Glutamatergic neuron (in vitro differentiated cells): ENCODE data around the gene PAPPA. TPM values are rescaled to one million over a fixed set of nuclear protein-coding genes. Genes with fewer than 3 reads are reported as not detected.

Experiments used
- DNase-seq: peaks from one replicate; pipeline ENCODE4 v3.0.0; 2022
- H3K27ac Mint-ChIP-seq: one replicate; pipeline ENCODE4 v1.8.0; 2020; ENCODE audit warnings: mild to moderate bottlenecking, mixed read lengths, inconsistent platforms; ENCODE audit not compliant: unreplicated experiment
- H3K27me3 Mint-ChIP-seq: one replicate; pipeline ENCODE4 v1.8.0; 2020; ENCODE audit warnings: mild to moderate bottlenecking, moderate library complexity, mixed read lengths, inconsistent platforms; ENCODE audit not compliant: unreplicated experiment
- H3K36me3 Mint-ChIP-seq: one replicate; pipeline ENCODE4 v1.8.0; 2020; ENCODE audit warnings: mild to moderate bottlenecking, mixed read lengths, inconsistent platforms; ENCODE audit not compliant: unreplicated experiment
- H3K4me1 Mint-ChIP-seq: one replicate; pipeline ENCODE4 v1.8.0; 2020; ENCODE audit warnings: mild to moderate bottlenecking, low read depth, mixed read lengths, inconsistent platforms; ENCODE audit not compliant: unreplicated experiment
- H3K4me3 Mint-ChIP-seq: one replicate; pipeline ENCODE4 v1.8.0; 2020; ENCODE audit warnings: mild to moderate bottlenecking, mixed read lengths, inconsistent platforms; ENCODE audit not compliant: unreplicated experiment
- H3K9me3 Mint-ChIP-seq: one replicate; pipeline ENCODE4 v1.8.0; 2020; ENCODE audit warnings: mild to moderate bottlenecking, moderate library complexity, mixed read lengths, inconsistent platforms; ENCODE audit not compliant: unreplicated experiment
- total RNA-seq: library from RNA; stranded (reverse); fragmentation: NEBNext Ultra II Directional; extraction: Animal tissue kit (Norgen Biotek cat#: 25700); gene quantifications from one replicate; pipeline ENCODE4 v1.2.1, GENCODE V29; 2021; ENCODE audit not compliant: unreplicated experiment
- TF ChIP-seq, protein P1 (sequence below): fragments of 200-600 bp; sonication (generic); IDR thresholded peaks from one replicate; pipeline ENCODE4 v1.5.0; 2021; ENCODE audit not compliant: partially characterized antibody, unreplicated experiment

PAPPA gene
- total RNA-seq, 1 donor from 2014 or later, result 10.5 TPM

DNA sequence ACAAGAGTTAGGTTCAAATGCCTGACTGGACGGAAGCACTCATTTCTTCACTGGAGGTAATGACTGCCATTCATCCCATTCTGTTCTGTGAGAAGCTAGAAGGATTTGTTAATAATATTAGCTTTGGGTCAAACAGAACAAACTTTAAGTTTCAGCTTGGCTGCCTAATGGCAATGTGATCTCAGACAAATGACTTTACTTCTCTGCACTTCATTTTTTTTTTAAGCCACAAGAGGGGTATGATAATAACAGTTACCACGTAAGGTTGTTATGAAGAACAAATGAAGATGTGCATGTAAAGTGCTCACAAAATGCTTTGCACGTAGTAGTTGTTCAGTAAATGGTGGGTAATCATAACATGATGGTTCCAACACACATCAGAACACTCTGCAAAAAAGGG, 199.4 kb downstream of the PAPPA start:
- TF ChIP-seq, protein P1, sequence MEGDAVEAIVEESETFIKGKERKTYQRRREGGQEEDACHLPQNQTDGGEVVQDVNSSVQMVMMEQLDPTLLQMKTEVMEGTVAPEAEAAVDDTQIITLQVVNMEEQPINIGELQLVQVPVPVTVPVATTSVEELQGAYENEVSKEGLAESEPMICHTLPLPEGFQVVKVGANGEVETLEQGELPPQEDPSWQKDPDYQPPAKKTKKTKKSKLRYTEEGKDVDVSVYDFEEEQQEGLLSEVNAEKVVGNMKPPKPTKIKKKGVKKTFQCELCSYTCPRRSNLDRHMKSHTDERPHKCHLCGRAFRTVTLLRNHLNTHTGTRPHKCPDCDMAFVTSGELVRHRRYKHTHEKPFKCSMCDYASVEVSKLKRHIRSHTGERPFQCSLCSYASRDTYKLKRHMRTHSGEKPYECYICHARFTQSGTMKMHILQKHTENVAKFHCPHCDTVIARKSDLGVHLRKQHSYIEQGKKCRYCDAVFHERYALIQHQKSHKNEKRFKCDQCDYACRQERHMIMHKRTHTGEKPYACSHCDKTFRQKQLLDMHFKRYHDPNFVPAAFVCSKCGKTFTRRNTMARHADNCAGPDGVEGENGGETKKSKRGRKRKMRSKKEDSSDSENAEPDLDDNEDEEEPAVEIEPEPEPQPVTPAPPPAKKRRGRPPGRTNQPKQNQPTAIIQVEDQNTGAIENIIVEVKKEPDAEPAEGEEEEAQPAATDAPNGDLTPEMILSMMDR, result no peak
- H3K9me3 Mint-ChIP-seq, result peaks cover 3% of the 10 kb centered on the region
- no peak for DNase-seq
- H3K27me3 Mint-ChIP-seq, result peaks cover 2% of the 10 kb centered on the region
- H3K36me3 Mint-ChIP-seq, result no peaks in the 10 kb centered on the region
- no peak overlapping the region for H3K4me3 Mint-ChIP-seq
- no peak overlapping the region for H3K27ac Mint-ChIP-seq
- peaks cover 2% of the 10 kb centered on the region for H3K4me1 Mint-ChIP-seq

DNA sequence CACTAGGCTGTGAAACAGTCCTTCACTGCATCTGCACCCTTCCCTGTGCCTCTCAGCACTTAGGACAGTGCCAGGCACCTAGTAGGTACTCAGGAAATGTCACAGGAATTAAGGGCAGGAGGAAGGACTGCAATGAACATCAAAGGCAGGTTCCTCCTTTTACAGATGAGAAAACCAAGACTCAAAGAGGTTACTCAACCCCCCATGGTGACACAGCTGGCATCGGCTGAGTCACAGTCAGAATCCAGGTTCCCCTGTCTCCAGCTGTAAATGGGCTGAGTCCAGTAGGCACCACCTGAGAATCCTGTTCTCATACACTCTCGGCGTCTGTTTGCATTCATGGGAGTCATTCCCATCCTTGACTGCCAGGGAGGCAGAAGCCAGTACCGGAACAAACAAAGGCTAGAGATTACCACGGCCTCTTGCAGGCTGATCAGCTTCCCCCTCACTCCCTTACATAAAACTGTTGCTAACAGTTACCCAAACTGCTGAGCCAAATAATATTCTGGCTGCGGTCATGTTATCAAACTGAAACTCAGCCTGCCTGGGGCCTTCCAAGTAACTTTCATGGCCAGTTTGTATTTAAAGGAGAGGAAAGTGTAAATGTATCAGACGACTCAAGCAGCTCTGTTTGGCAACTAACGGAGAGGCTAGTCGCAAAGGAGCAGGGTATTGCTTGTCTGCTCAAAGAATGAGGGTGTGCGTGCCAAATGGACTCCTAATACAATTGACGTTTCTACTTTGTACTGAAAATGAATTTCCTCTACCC, 201.7 kb downstream of the PAPPA start:
- Mint-ChIP-seq H3K9me3 (peaks cover 3% of the 10 kb centered on the region), H3K27me3 (peaks cover 2% of the 10 kb centered on the region), H3K36me3 (no peaks in the 10 kb centered on the region), H3K27ac (no peak overlapping the region), H3K4me3 (no peak overlapping the region), H3K4me1 (peaks cover 2% of the 10 kb centered on the region)
- no peak for DNase-seq
- TF ChIP-seq, protein P1, result no peak

DNA sequence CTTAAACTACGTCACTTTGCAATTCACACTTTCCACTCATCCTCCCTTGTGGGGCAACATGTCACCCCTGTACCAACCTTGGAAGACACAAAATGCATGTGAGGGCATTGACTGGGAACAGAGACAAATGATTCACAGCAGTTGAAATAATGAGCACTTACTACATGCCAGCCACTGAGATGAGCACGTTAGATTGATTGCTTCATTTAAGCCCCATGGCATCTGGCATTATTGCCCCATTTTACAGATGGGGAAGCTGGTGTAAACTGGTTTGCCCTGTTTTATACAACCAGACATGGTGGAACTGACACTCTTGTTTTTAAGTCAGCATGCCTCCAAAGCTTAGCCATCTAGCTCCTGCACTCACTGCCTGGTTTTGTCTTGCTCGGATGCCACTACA, 204.7 kb downstream of the PAPPA start:
- no peaks in the 10 kb centered on the region for H3K27me3 Mint-ChIP-seq
- H3K27ac Mint-ChIP-seq, result no peak overlapping the region
- TF ChIP-seq, protein P1, result no peak
- H3K9me3 Mint-ChIP-seq, result peaks cover 3% of the 10 kb centered on the region
- H3K36me3 Mint-ChIP-seq, result no peaks in the 10 kb centered on the region
- DNase-seq, result no peak
- peaks cover 5% of the 10 kb centered on the region for H3K4me1 Mint-ChIP-seq
- no peak overlapping the region for H3K4me3 Mint-ChIP-seq

DNA sequence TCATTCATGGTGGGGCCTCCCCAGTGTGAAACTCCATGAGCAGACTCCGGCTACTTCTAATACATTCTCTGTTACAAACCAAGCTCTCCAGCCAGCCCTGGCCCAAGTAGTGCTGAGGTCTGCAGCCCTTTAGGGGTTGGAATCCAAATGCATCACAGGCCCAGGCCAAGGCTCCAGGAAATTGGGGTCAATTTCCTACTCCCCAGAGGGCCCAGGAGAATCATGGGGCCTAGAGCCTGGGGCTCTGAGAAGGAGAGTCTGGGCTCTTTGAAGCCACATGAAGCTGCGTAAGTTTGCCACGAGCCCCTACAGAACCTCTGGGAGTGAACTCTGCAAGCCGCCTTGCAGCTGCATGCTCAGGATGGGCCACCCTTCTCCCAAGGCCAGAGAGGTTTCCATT, 206.4 kb downstream of the PAPPA start:
- Mint-ChIP-seq H3K27me3 (no peaks in the 10 kb centered on the region), H3K4me1 (peaks cover 5% of the 10 kb centered on the region), H3K9me3 (peaks cover 3% of the 10 kb centered on the region), H3K27ac (no peak overlapping the region), H3K4me3 (no peak overlapping the region), H3K36me3 (no peaks in the 10 kb centered on the region)
- TF ChIP-seq, protein P1, result no peak
- no peak for DNase-seq

DNA sequence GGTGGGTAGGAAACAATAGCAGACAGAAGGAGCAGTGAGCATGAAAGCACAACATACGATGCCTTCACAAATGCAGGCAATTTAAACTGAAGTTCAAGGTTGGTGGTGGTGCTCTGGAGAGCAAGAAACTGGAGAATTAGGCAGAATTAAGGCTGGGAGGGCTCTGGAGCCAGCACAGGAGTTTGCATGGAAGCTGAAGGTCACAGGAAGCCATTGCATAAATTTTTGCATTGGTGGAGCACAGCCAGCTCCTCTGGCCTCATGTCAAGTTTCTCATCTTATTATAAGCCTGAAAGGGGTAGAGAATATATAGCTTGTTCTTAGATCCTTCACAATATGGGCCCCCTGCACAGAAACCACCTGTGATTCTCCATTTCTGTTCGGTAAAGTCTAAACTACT, 207.4 kb downstream of the PAPPA start:
- no peak for DNase-seq
- TF ChIP-seq, protein P1, result no peak
- no peak overlapping the region for H3K27ac Mint-ChIP-seq
- peaks cover under 1% of the 10 kb centered on the region for H3K9me3 Mint-ChIP-seq
- peaks cover 3% of the 10 kb centered on the region for H3K4me1 Mint-ChIP-seq
- H3K27me3 Mint-ChIP-seq, result no peaks in the 10 kb centered on the region
- H3K36me3 Mint-ChIP-seq, result no peaks in the 10 kb centered on the region
- no peak overlapping the region for H3K4me3 Mint-ChIP-seq
